ENCODE data around the gene CHID1.

Gene CHID1

DNA sequence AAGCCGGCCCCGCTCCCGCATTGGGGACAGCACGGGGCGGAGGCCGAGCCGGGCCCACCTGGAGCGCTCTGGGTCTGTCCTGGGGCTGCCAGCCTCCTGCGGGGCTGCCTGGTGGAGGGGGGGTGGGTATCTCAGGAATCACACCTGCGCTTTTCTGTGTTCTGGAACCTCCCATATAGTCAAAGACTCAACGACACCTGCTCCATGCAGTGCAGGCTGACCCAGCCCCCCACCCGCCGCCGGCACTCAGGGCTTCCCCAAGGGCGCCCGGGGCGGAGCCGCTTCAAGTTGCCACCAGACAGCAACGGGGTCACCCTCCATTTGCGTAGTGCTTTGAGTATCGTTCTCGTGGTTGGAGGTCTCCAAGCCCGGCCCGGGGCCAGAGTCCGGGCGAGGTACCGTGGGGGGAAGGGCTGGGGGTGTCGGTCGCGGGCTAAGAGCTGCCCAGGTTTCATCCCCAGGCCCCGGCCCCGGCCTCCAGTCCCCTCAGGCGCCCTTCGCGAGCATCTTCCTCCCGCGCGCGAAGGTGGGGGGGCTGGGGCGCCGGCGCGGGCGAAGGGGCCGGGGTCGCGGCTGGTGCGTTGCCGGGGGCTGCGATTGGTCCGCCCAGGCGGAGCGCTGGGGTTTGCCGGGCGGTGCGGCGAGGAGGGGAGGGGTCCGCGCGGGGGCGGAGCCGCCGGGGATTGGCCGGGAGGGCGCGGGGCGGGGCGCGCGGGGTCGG is 61.3 kb downstream of the CHID1 start:
- Histone ChIP-seq H3K4me1 (ENCODE audit: control insufficient read depth, insufficient read depth, low read depth, low read length) (peaks cover 77% of the 10 kb centered on the region), H4K8ac (ENCODE audit: low read length) (no peak overlapping the region), H3K4ac (ENCODE audit: low read depth in 1 of 2, low read length in 2 of 2) (peak overlapping the region in 1 of 2 experiments; percentile 63), H3K36me3 (ENCODE audit: control insufficient read depth in 1 of 2, insufficient read depth in 2 of 2, low read depth in 1 of 2, low read length in 2 of 2) (peaks cover 0 to 19% of the 10 kb centered on the region in 2 experiments), H3K9ac (ENCODE audit: low read length) (no peak overlapping the region), H2AK5ac (ENCODE audit: low read length, severe bottlenecking) (no peak overlapping the region), H3K27ac (ENCODE audit: low read length, poor library complexity, severe bottlenecking) (no peak overlapping the region), H2BK120ac (ENCODE audit: low read depth, low read length) (no peak overlapping the region), H3K18ac (ENCODE audit: low read depth in 1 of 2, low read length in 2 of 2) (peak overlapping the region in 1 of 2 experiments; percentile 51), H3K4me2 (ENCODE audit: low read length, poor library complexity, severe bottlenecking) (peak overlapping the region; percentile 89), H2BK12ac (ENCODE audit: low read length in 2 of 2) (peak overlapping the region in 1 of 2 experiments; percentile 84), H2AFZ (ENCODE audit: low read depth, low read length) (no peak overlapping the region), H3K4me3 (ENCODE audit: insufficient read depth in 1 of 2, low read depth in 1 of 2, low read length in 2 of 2) (peak overlapping the region; percentile 41 to 64), H3K9me3 (ENCODE audit: control insufficient read depth, low read length) (no peaks in the 10 kb centered on the region), H3K27me3 (ENCODE audit: control insufficient read depth in 1 of 2, insufficient read depth in 1 of 2, low read length in 2 of 2) (no peaks in the 10 kb centered on the region), H4K91ac (ENCODE audit: low read length) (no peak overlapping the region), H3K23ac (ENCODE audit: low read length in 2 of 2) (no peak overlapping the region), H2BK15ac (ENCODE audit: low read depth, poor library complexity, severe bottlenecking) (peak overlapping the region; percentile 30), H3K79me1 (replicated peaks; ENCODE audit: low read length, poor library complexity, severe bottlenecking) (peaks cover 28% of the 10 kb centered on the region), H3K14ac (ENCODE audit: low read length in 2 of 2) (no peak overlapping the region), H2BK5ac (ENCODE audit: low read depth, low read length, poor library complexity, severe bottlenecking) (no peak overlapping the region)
- DNase-seq = peak; percentile 25
- 5% methylated on average over 32 of the region's 71 CpGs for WGBS

GRCh38 chr11:848380-848931 is 62.2 kb downstream of the CHID1 start:
- peak overlapping the region; percentile 15 for H3K9ac ChIP-seq (ENCODE audit: low read length)
- peak; percentile 50 for DNase-seq
- no peak overlapping the region for H3K4me3 ChIP-seq (ENCODE audit: insufficient read depth in 1 of 2, low read depth in 1 of 2, low read length in 2 of 2)
- H2BK15ac ChIP-seq (ENCODE audit: low read depth, poor library complexity, severe bottlenecking) = no peak overlapping the region
- H2AK5ac ChIP-seq (ENCODE audit: low read length, severe bottlenecking) = no peak overlapping the region
- H3K79me1 ChIP-seq (replicated peaks; ENCODE audit: low read length, poor library complexity, severe bottlenecking) = peaks cover 26% of the 10 kb centered on the region
- H2BK12ac ChIP-seq (ENCODE audit: low read length in 2 of 2) = peak overlapping the region in 1 of 2 experiments; percentile 51
- H3K9me3 ChIP-seq (ENCODE audit: control insufficient read depth, low read length) = no peaks in the 10 kb centered on the region
- no peak overlapping the region for H4K8ac ChIP-seq (ENCODE audit: low read length)
- H4K91ac ChIP-seq (ENCODE audit: low read length) = peak overlapping the region; percentile 9
- peaks cover 0 to 11% of the 10 kb centered on the region in 2 experiments for H3K36me3 ChIP-seq (ENCODE audit: control insufficient read depth in 1 of 2, insufficient read depth in 2 of 2, low read depth in 1 of 2, low read length in 2 of 2)
- no peak overlapping the region for H3K14ac ChIP-seq (ENCODE audit: low read length in 2 of 2)
- H3K4me2 ChIP-seq (ENCODE audit: low read length, poor library complexity, severe bottlenecking) = peak overlapping the region; percentile 89
- H3K4ac ChIP-seq (ENCODE audit: low read depth in 1 of 2, low read length in 2 of 2) = no peak overlapping the region
- H3K18ac ChIP-seq (ENCODE audit: low read depth in 1 of 2, low read length in 2 of 2) = peak overlapping the region in 1 of 2 experiments; percentile 6
- WGBS = 42% methylated on average over 14 of the region's 14 CpGs
- H3K27me3 ChIP-seq (ENCODE audit: control insufficient read depth in 1 of 2, insufficient read depth in 1 of 2, low read length in 2 of 2) = no peaks in the 10 kb centered on the region
- H2AFZ ChIP-seq (ENCODE audit: low read depth, low read length) = no peak overlapping the region
- peak overlapping the region in 1 of 2 experiments; percentile 23 for H3K23ac ChIP-seq (ENCODE audit: low read length in 2 of 2)
- H2BK5ac ChIP-seq (ENCODE audit: low read depth, low read length, poor library complexity, severe bottlenecking) = no peak overlapping the region
- H3K4me1 ChIP-seq (ENCODE audit: control insufficient read depth, insufficient read depth, low read depth, low read length) = peaks cover 80% of the 10 kb centered on the region
- H3K27ac ChIP-seq (ENCODE audit: low read length, poor library complexity, severe bottlenecking) = no peak overlapping the region
- H2BK120ac ChIP-seq (ENCODE audit: low read depth, low read length) = no peak overlapping the region

GRCh38 chr11:847876-848275 is 62.7 kb downstream of the CHID1 start:
- Histone ChIP-seq H3K36me3 (ENCODE audit: control insufficient read depth in 1 of 2, insufficient read depth in 2 of 2, low read depth in 1 of 2, low read length in 2 of 2) (peaks cover 0 to 6% of the 10 kb centered on the region in 2 experiments), H2BK120ac (ENCODE audit: low read depth, low read length) (no peak overlapping the region), H3K4me1 (ENCODE audit: control insufficient read depth, insufficient read depth, low read depth, low read length) (peaks cover 78% of the 10 kb centered on the region), H2AK5ac (ENCODE audit: low read length, severe bottlenecking) (peak overlapping the region; percentile 40), H3K4me3 (ENCODE audit: insufficient read depth in 1 of 2, low read depth in 1 of 2, low read length in 2 of 2) (no peak overlapping the region), H4K8ac (ENCODE audit: low read length) (no peak overlapping the region), H3K27me3 (ENCODE audit: control insufficient read depth in 1 of 2, insufficient read depth in 1 of 2, low read length in 2 of 2) (no peaks in the 10 kb centered on the region), H3K9me3 (ENCODE audit: control insufficient read depth, low read length) (no peaks in the 10 kb centered on the region), H3K18ac (ENCODE audit: low read depth in 1 of 2, low read length in 2 of 2) (no peak overlapping the region), H3K4me2 (ENCODE audit: low read length, poor library complexity, severe bottlenecking) (no peak overlapping the region), H3K9ac (ENCODE audit: low read length) (no peak overlapping the region), H2BK12ac (ENCODE audit: low read length in 2 of 2) (peak overlapping the region; percentile 18 to 47), H4K91ac (ENCODE audit: low read length) (peak overlapping the region; percentile 11), H3K27ac (ENCODE audit: low read length, poor library complexity, severe bottlenecking) (no peak overlapping the region), H2BK5ac (ENCODE audit: low read depth, low read length, poor library complexity, severe bottlenecking) (no peak overlapping the region), H3K14ac (ENCODE audit: low read length in 2 of 2) (no peak overlapping the region), H3K79me1 (replicated peaks; ENCODE audit: low read length, poor library complexity, severe bottlenecking) (peaks cover 22% of the 10 kb centered on the region), H3K23ac (ENCODE audit: low read length in 2 of 2) (no peak overlapping the region), H3K4ac (ENCODE audit: low read depth in 1 of 2, low read length in 2 of 2) (no peak overlapping the region), H2BK15ac (ENCODE audit: low read depth, poor library complexity, severe bottlenecking) (peak overlapping the region; percentile 53), H2AFZ (ENCODE audit: low read depth, low read length) (no peak overlapping the region)
- WGBS = 89% methylated on average over 18 of the region's 18 CpGs
- DNase-seq = no peak

DNA sequence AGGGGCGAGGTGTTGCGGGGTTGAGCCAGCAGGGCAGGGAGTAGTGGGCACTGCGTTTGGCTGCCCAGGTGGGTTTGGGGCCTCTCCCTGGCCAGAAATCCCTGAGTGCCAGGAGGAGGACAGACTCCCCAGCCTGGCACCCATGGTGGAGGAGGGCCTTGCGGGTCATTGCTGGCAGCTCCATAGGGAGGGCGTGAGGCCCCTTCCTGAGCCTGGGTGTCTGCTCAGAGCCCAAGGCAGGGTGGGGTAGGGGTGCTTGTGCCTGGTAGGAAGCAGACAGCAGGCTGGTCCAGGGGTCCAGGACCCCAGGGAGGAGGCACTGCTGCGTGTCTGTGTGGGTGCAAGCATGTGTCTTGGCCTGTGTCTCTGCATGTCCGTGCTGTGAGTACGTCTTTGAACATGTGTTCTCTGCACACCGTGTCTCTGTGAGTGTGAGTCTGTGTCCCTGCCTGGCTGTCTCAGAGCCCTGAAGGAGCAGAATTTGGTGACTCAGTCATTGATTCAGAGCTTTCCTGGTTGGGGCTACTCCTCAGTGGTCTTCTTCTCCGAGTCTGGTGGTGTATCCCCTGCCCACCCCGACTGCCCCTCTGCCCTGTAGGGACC is 64.0 kb downstream of the CHID1 start:
- Histone ChIP-seq H4K8ac (ENCODE audit: low read length) (peak overlapping the region; percentile 10), H2BK120ac (ENCODE audit: low read depth, low read length) (peak overlapping the region; percentile 74), H2AFZ (ENCODE audit: low read depth, low read length) (no peak overlapping the region), H3K14ac (ENCODE audit: low read length in 2 of 2) (peak overlapping the region in 1 of 2 experiments; percentile 55), H3K23ac (ENCODE audit: low read length in 2 of 2) (peak overlapping the region in 1 of 2 experiments; percentile 40), H3K18ac (ENCODE audit: low read depth in 1 of 2, low read length in 2 of 2) (peak overlapping the region; percentile 50 to 84), H3K36me3 (ENCODE audit: control insufficient read depth in 1 of 2, insufficient read depth in 2 of 2, low read depth in 1 of 2, low read length in 2 of 2) (peaks cover 0 to 6% of the 10 kb centered on the region in 2 experiments), H2AK5ac (ENCODE audit: low read length, severe bottlenecking) (peak overlapping the region; percentile 85), H3K4ac (ENCODE audit: low read depth in 1 of 2, low read length in 2 of 2) (peak overlapping the region; percentile 37 to 85), H3K4me1 (ENCODE audit: control insufficient read depth, insufficient read depth, low read depth, low read length) (peaks cover 66% of the 10 kb centered on the region), H2BK12ac (ENCODE audit: low read length in 2 of 2) (peak overlapping the region in 1 of 2 experiments; percentile 100), H2BK5ac (ENCODE audit: low read depth, low read length, poor library complexity, severe bottlenecking) (no peak overlapping the region), H2BK15ac (ENCODE audit: low read depth, poor library complexity, severe bottlenecking) (no peak overlapping the region), H3K4me3 (ENCODE audit: insufficient read depth in 1 of 2, low read depth in 1 of 2, low read length in 2 of 2) (peak overlapping the region in 1 of 2 experiments; percentile 94), H3K4me2 (ENCODE audit: low read length, poor library complexity, severe bottlenecking) (peak overlapping the region; percentile 3), H3K79me1 (replicated peaks; ENCODE audit: low read length, poor library complexity, severe bottlenecking) (peaks cover 17% of the 10 kb centered on the region), H4K91ac (ENCODE audit: low read length) (peak overlapping the region; percentile 90), H3K27me3 (ENCODE audit: control insufficient read depth in 1 of 2, insufficient read depth in 1 of 2, low read length in 2 of 2) (no peaks in the 10 kb centered on the region), H3K27ac (ENCODE audit: low read length, poor library complexity, severe bottlenecking) (peak overlapping the region; percentile 99), H3K9me3 (ENCODE audit: control insufficient read depth, low read length) (no peaks in the 10 kb centered on the region), H3K9ac (ENCODE audit: low read length) (peak overlapping the region; percentile 96)
- 83% methylated on average over 11 of the region's 11 CpGs for WGBS
- peak; percentile 41 for DNase-seq

Measured in mesenchymal stem cell (in vitro differentiated cells and primary cell).